GM13977 (cell line): ENCODE results near the gene IMMP2L.

Experiments
- DNase-seq: peaks from one replicate; pipeline ENCODE4 v3.0.0; 2012; ENCODE audit warnings: low spot score
- in situ Hi-C: fragments of 300-500 bp; cut with MboI; formaldehyde crosslinking; loops from one replicate; pipeline ENCODE4 v1.12.0; 2022; ENCODE audit warnings: low sequenced_read_pairs, low pct_unique_long_range_greater_than_20kb, mixed read lengths, inconsistent platforms; ENCODE audit not compliant: unreplicated experiment
- TF ChIP-seq, protein P1 (sequence below): IDR thresholded peaks from 2 replicates; pipeline ENCODE4 v1.5.1; 2012; ENCODE audit warnings: mild to moderate bottlenecking, control low read depth; ENCODE audit not compliant: insufficient read depth; ENCODE audit errors: extremely low read depth, missing control alignments

Gene IMMP2L

GRCh38 chr7:111498391-111499007 is 63.8 kb downstream of the IMMP2L start:
- TF ChIP-seq, protein P1, sequence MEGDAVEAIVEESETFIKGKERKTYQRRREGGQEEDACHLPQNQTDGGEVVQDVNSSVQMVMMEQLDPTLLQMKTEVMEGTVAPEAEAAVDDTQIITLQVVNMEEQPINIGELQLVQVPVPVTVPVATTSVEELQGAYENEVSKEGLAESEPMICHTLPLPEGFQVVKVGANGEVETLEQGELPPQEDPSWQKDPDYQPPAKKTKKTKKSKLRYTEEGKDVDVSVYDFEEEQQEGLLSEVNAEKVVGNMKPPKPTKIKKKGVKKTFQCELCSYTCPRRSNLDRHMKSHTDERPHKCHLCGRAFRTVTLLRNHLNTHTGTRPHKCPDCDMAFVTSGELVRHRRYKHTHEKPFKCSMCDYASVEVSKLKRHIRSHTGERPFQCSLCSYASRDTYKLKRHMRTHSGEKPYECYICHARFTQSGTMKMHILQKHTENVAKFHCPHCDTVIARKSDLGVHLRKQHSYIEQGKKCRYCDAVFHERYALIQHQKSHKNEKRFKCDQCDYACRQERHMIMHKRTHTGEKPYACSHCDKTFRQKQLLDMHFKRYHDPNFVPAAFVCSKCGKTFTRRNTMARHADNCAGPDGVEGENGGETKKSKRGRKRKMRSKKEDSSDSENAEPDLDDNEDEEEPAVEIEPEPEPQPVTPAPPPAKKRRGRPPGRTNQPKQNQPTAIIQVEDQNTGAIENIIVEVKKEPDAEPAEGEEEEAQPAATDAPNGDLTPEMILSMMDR = no peak
- no peak for DNase-seq
- in situ Hi-C loops = loop anchor here (25.0 kb wide), 2 partner anchors 239 to 411 kb away; partner anchors contain the start of gene LRRN3

- TF ChIP-seq, protein P1 = no peak
- in situ Hi-C loops = loop anchor here (25.0 kb wide), 2 partner anchors 242 to 408 kb away; partner anchors contain the start of gene LRRN3
- no peak for DNase-seq
Observed at GRCh38 chr7:111495173-111495810, 67.0 kb downstream of the IMMP2L start.

- in situ Hi-C loops = loop anchor here (25.0 kb wide), 2 partner anchors 245 to 405 kb away; partner anchors contain the start of gene LRRN3
- TF ChIP-seq, protein P1 = no peak
- no peak for DNase-seq
Observed at GRCh38 chr7:111492234-111492633, 70.1 kb downstream of the IMMP2L start.

DNA sequence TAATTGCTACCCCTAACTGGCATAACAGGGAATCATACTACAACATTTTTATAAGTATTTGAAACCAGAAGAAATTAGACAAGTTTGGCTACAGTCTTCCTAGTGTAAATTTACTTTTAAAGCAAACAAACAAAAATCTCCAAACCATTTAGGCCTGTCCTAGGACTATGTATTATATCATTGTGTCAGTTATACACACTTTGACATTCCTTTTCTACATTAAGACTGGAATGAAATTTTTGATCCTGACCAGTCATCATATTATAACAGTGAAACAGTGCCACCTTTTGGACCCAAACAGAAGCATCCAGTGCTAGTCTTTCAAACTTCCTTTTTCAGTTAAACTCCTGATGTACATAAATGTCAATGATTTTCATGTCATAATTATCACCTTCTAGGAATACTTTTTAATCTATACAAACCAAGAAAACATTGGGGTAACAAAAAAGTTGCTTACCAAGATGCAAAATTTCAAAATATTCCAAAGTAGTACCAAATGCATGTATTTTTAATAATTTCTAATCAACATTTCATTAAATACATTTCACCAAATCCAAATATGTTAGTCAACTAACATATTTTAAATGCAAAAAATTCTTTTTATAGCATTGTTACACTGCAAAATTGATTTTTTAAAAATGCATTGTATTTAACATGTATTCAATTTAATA is 75.7 kb downstream of the IMMP2L start:
- peak; percentile 50 for DNase-seq

DNA sequence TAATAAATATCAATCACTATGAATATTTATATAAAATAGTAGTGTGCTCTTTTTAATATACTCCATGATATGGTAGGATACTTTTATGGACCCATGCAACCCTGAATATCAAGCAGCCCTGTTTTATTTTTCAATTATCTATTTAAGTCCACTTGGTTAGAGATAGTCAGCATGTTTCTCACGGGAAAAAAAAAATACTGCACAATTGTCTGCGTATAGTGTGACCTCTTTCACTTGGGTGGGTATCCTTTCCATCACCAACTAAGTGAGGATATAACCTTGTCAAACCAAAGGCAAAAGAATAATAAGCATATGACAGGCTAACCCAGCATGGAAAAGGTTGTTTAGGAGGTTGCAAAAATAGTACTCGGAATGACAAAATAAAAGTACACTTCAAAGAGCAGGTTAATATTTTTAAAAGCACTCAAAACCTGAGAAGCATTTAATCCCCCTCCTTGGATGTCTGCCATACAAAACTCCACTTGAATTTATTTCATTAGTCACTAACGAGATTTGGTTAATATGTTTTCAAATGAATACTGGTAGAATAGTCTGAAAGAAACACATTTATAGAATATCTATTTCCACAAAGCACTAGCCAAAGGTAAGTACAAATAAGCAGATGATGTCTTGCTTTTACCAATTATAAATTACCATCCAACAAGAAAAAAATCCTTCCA is 76.5 kb downstream of the IMMP2L start:
- TF ChIP-seq, protein P1 = no peak
- in situ Hi-C loops = loop anchor here (25.0 kb wide), 2 partner anchors 251 to 399 kb away; partner anchors contain the start of gene LRRN3

More for the DNA sequence above, 75.7 kb downstream of the IMMP2L start:
- TF ChIP-seq, protein P1 = peak; percentile 68
- in situ Hi-C loops = loop anchor here (25.0 kb wide), 2 partner anchors 251 to 399 kb away; partner anchors contain the start of gene LRRN3

GRCh38 chr7:111483078-111483477 is 79.2 kb downstream of the IMMP2L start:
- in situ Hi-C loops = loop anchor here (25.0 kb wide), 2 partner anchors 254 to 396 kb away; partner anchors contain the start of gene LRRN3
- TF ChIP-seq, protein P1 = no peak
- no peak for DNase-seq

More for the DNA sequence above, 76.5 kb downstream of the IMMP2L start:
- no peak for DNase-seq
